ENCODE data around the gene MCMBP.

The MCMBP gene

GRCh38 chr10:119859420-119860258 is 13.0 kb downstream of the MCMBP start:
- TF ChIP-seq CTCF (IDR thresholded peaks at IDR 0.05), result peak; percentile 66

- no peak for TF ChIP-seq CTCF (IDR thresholded peaks at IDR 0.05)
Observed at GRCh38 chr10:119858063-119858462, 14.6 kb downstream of the MCMBP start.

- TF ChIP-seq CTCF (IDR thresholded peaks at IDR 0.05), result no peak
Observed at GRCh38 chr10:119853574-119853973, 19.1 kb downstream of the MCMBP start.

- no peak for TF ChIP-seq CTCF (IDR thresholded peaks at IDR 0.05)
Observed at GRCh38 chr10:119852822-119853221, 19.8 kb downstream of the MCMBP start.

GRCh38 chr10:119852277-119852676 is 20.4 kb downstream of the MCMBP start:
- TF ChIP-seq CTCF (IDR thresholded peaks at IDR 0.05), result no peak

GRCh38 chr10:119849944-119850343 is 22.7 kb downstream of the MCMBP start:
- TF ChIP-seq CTCF (IDR thresholded peaks at IDR 0.05), result no peak

GRCh38 chr10:119849031-119849789 is 23.4 kb downstream of the MCMBP start:
- TF ChIP-seq CTCF (IDR thresholded peaks at IDR 0.05), result no peak

All from LNCAP (cell line).